GM19238 (cell line): ENCODE data around the gene SLC16A3.

ENCODE experiments used
- DNase-seq: peaks from one replicate; pipeline ENCODE4 v3.0.0; 2011; ENCODE audit warnings: low spot score; ENCODE audit not compliant: insufficient read length

Gene SLC16A3

GRCh38 chr17:82266142-82266541 lies 37.3 kb downstream of the SLC16A3 start:
- no peak for DNase-seq

GRCh38 chr17:82267575-82268379 lies 38.9 kb downstream of the SLC16A3 start:
- no peak for DNase-seq

- no peak for DNase-seq
These were observed 40.5 kb downstream of the SLC16A3 start for GRCh38 chr17:82269138-82269881.

DNA sequence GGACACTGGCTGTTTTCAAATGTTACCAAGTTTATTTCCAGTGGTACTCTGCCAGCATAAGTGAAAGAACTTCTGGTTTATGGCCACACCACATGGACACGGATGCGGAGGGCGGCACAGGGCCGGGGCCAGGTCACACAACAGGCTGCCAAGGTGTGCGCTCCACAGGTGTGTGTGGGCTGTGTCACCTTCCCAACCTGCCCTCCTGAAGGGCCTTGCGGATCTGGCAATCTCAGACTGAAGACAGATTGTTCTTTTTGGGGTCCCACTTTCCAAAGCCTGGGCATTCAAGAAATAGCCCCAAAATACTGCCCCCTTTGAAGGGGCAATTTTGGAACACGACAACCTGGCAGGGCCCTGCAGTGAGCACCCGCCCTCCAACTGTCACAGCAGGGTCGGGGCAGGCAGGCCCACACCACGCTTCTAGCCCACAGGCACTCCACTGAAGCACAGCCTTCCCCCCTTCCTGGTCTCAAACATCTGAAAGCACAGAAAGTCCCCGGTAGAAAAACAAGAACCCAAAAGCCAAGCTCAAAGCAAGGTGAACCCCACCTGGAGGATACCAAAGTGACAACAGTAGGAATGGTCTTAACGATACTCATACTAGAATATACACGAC lies 41.1 kb downstream of the SLC16A3 start:
- no peak for DNase-seq

DNA sequence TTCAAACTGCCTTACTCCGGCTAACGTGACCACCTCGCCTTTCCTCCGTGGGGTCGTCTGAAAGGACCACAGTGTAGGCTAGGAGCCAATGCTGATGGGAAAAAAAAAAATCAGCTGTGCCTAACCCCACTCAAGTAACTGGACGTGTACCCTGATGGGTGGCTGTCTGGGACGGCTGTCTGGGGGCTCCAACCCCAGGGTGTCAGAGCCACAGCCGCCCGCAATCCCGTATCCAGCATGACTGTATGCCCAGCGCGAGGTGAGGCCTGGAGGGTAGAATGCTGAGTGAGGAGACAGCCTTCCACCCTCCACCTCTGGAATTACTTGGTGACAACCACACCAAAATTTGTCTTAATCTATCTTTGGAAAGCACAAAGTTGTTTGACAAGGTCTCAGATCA lies 41.8 kb downstream of the SLC16A3 start:
- DNase-seq = no peak

DNA sequence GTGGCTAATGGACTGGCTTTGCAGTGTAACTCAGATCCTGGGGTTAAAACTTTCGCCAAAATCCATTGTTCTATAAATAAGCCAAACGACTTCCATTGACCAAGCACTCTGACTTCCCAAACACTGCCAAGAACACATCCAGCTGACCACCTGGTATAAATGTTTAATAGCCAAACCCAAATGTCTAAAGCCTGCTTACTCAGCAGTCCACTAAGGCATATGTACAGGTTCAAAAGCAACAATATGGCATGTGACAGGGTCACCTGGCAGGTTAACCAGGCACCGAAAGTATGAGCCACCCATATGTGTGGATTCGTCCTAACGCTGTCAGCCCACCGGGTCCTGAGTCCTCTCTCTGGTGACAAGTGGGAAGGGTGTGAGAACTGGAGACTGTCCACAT lies 42.6 kb downstream of the SLC16A3 start:
- no peak for DNase-seq

- peak; percentile 67 for DNase-seq
These were observed 43.9 kb downstream of the SLC16A3 start for GRCh38 chr17:82272495-82273326.

DNA sequence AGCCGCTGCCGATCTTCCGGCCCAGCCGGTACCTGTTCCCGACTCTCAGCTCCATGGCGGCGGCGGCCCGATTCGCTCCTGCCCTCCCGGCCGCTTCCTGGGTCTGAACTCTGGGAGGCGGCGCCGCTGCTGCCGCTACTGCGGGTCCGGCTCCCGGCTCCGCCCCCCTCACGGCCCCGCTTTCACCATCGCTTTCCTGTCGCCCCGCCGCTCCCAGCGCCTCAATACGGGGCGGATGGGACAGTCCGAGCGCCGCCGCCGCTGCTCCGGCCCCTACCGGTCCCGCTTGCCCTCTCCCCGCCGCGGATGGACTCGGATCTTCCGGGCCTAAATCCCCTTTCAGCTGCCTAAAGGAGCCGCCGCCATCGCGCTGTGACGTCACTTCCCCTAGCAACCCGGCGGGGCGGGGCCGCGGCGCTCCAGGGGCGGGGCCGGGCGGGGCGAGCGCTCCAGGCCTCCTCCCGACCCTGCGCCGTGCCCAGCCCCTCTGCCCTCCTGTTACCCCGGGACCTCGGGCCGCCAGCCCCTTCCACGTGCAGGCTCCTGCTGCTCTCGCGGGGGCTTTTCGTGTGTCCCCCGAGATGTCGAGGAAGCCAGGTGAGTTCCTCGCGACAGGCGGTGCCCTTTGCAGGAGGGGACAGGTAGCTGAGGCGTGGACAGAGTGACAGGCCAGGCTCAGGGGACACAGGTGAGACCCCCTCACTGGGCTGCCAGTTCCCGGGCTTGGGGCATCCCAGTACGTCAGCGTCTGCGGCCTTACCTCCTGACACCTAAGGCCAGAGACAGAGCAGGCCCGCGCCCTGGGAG lies 44.7 kb downstream of the SLC16A3 start, which contains the start of gene CSNK1D:
CSNK1D (minus strand) TSS at position 374 of the 807 bp plus-strand sequence; CDS start at position 55, 319 bp downstream.
- peak; percentile 96 for DNase-seq

- DNase-seq = no peak
These were observed 45.5 kb downstream of the SLC16A3 start for GRCh38 chr17:82274134-82275020.

- DNase-seq = no peak
These were observed 46.5 kb downstream of the SLC16A3 start for GRCh38 chr17:82275326-82275725.

DNA sequence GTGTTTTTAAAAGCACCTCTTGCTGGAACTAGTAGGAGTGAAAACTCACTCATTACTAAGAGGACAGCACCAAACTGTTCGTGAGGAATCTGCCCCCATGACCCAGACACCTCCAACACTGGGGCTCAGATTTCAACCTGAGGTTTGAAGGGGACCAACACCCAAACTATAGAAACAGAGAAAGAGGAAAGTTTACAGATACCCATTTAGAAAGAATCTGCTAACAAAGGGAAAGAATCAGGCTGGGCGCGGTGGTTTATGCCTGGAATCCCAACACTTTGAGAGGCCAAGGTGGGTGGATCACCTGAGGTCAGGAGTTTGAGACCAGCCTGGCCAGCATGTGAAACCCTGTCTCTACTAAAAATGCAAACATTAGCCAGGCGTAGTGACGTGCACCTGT lies 48.1 kb downstream of the SLC16A3 start:
- no peak for DNase-seq

- no peak for DNase-seq
These were observed 49.0 kb downstream of the SLC16A3 start for GRCh38 chr17:82277851-82278250.

DNA sequence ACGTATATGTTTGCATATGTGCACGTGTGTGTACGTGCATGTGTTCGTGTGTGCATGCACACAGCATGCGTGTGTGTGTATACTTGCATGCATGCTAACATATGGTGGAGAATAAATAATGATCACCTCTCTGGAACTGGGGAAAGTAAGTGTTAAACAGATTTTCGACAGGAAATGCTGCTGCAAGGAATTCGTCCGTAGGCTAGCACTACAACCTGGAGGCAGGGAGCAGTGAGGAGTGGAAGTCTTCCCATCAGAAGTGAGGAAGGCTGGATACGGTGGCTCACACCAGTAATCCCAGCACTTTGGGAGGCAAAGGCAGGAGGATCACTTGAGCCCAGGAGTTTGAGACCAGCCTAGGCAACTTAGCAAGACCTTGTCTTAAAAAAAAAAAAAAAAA lies 49.5 kb downstream of the SLC16A3 start:
- no peak for DNase-seq

- no peak for DNase-seq
These were observed 50.0 kb downstream of the SLC16A3 start for GRCh38 chr17:82278786-82279391.

- no peak for DNase-seq
These were observed 51.7 kb downstream of the SLC16A3 start for GRCh38 chr17:82280537-82280936.

GRCh38 chr17:82281076-82281475 lies 52.2 kb downstream of the SLC16A3 start:
- DNase-seq = no peak

- no peak for DNase-seq
These were observed 52.8 kb downstream of the SLC16A3 start for GRCh38 chr17:82281502-82282238.
